Skeletal muscle tissue (tissue), 4 donors: Measurements from ENCODE around the gene PADI6. TPM values are rescaled to one million over a fixed set of nuclear protein-coding genes. Genes with fewer than 3 reads are reported as not detected.

Source experiments
- H3K27ac ChIP-seq: one replicate; pipeline ENCODE4 v1.7.0; 2013; ENCODE audit warnings: mild to moderate bottlenecking, low read depth, low read length, inconsistent platforms
- H3K27me3 ChIP-seq, 3 donors: one replicate each; pipeline ENCODE4 v1.7.0; 2013; ENCODE audit warnings: low read length in 3 of 3; ENCODE audit not compliant: control insufficient read depth in 3 of 3, insufficient read depth in 3 of 3
- H3K36me3 ChIP-seq, 3 donors: one replicate each; pipeline ENCODE4 v1.7.0; 2013; ENCODE audit warnings: low read length in 3 of 3; ENCODE audit not compliant: control insufficient read depth in 3 of 3, insufficient read depth in 3 of 3
- H3K4me1 ChIP-seq, 3 donors: one replicate each; pipeline ENCODE4 v1.7.0; 2013; ENCODE audit warnings: low read length in 3 of 3, mild to moderate bottlenecking in 3 of 3; ENCODE audit not compliant: control insufficient read depth in 3 of 3, insufficient read depth in 3 of 3
- H3K4me3 ChIP-seq, 3 donors: one replicate each; pipeline ENCODE4 v1.7.0; 2013; ENCODE audit warnings: low read length in 3 of 3
- H3K9ac ChIP-seq, 3 donors: one replicate each; pipeline ENCODE4 v1.7.0; 2013; ENCODE audit warnings: low read length in 3 of 3, mild to moderate bottlenecking in 3 of 3, moderate library complexity in 2 of 3, low read depth in 1 of 3
- H3K9me3 ChIP-seq, 3 donors: one replicate each; pipeline ENCODE4 v1.7.0; 2013; ENCODE audit warnings: low read length in 3 of 3; ENCODE audit not compliant: control insufficient read depth in 3 of 3
- total RNA-seq: library from RNA; depleted of rRNA; stranded (reverse); fragments of >200 nt; gene quantifications from one replicate; pipeline ENCODE4 v1.2.3, GENCODE V29; 2014
- donor health status: Osteomylitis.

Gene PADI6
- total RNA-seq, 1 donor from 2014 or later = not detected

DNA sequence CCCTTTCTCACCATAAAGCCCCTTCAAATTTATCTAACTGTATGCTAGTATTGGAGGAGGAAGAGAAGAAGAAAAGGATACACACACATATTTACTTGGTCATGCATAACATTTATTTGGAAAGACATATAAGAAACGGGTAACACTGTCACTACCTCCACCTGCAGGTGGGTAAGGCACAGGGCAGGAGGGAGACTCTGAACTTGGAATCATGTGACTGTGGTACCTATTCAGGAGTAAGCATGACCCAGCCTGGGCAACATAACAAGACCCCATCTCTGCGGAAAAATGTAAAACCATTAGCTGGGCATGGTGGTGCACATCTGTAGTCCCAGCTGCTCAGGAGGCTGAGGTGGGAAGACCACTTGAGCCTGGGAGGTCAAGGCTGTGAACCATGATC, 1.4 kb upstream of the PADI6 start:
- H3K27me3 ChIP-seq = peaks cover 6 to 39% (median 35%) of the 10 kb centered on the region in 3 donors
- H3K9ac ChIP-seq = no peak overlapping the region
- no peak overlapping the region for H3K4me3 ChIP-seq
- H3K27ac ChIP-seq = no peak overlapping the region
- no peaks in the 10 kb centered on the region for H3K36me3 ChIP-seq
- H3K9me3 ChIP-seq = no peaks in the 10 kb centered on the region
- no peaks in the 10 kb centered on the region for H3K4me1 ChIP-seq

DNA sequence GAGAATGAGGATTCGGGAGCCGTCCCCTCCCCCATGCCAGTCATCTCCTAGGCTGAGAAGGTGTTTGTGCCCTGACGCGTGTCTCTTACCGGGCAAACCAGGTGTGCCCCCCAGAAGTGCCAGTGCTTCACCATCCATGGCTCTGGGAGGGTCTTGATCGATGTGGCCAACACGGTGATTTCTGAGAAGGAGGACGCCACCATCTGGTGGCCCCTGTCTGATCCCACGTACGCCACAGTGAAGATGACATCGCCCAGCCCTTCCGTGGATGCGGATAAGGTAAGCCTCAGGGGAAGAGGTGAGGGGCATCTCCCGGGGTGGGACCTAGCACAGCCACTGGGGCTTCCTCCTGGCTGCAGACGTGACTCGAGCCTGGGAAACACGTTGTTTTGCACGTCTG, 959 bp downstream of the PADI6 start:
- no peaks in the 10 kb centered on the region for H3K9me3 ChIP-seq
- no peak overlapping the region for H3K9ac ChIP-seq
- no peak overlapping the region for H3K27ac ChIP-seq
- no peak overlapping the region for H3K4me3 ChIP-seq
- H3K27me3 ChIP-seq = peaks cover 8 to 41% (median 32%) of the 10 kb centered on the region in 3 donors
- H3K36me3 ChIP-seq = no peaks in the 10 kb centered on the region
- H3K4me1 ChIP-seq = no peaks in the 10 kb centered on the region

- Histone ChIP-seq H3K4me3 (no peak overlapping the region), H3K27me3 (peaks cover 12 to 43% (median 39%) of the 10 kb centered on the region in 3 donors), H3K36me3 (no peaks in the 10 kb centered on the region), H3K4me1 (no peaks in the 10 kb centered on the region), H3K9ac (no peak overlapping the region), H3K9me3 (no peaks in the 10 kb centered on the region), H3K27ac (no peak overlapping the region)
Measured at GRCh38 chr1:17375651-17376050, 3.7 kb downstream of the PADI6 start.

DNA sequence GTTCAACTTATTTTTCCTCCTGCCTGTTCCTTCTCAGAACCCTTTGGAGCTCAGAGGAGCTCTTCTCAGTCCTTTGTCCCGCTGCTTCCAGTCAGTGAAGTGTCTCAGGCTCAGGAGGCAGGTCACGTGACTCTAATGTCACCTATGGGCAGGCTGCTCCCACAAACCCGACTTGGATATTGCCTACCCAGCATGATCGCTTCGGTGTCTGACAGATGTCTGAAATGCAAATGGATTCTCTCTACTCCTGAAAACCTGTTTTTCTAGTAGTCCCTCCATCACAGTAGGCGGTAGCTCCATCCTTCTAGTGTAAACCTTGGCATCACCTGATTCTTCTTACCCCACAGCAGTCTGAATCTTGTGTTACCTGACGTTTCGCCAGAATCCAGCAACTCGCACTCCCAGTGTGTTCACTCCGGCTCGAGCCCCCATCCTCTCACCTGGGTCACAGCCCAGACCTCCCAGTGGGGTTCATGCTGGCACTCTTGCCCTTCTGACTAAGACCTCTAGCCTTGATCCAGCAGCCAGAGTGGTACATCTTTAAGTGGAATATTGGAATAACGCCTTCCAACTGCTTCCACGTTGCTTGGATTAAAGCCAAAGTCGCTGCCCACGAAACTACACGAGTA, 5.4 kb downstream of the PADI6 start:
- peaks cover 12 to 38% (median 33%) of the 10 kb centered on the region in 3 donors for H3K27me3 ChIP-seq
- H3K4me3 ChIP-seq = no peak overlapping the region
- no peaks in the 10 kb centered on the region for H3K4me1 ChIP-seq
- no peak overlapping the region for H3K27ac ChIP-seq
- no peaks in the 10 kb centered on the region for H3K36me3 ChIP-seq
- H3K9me3 ChIP-seq = no peaks in the 10 kb centered on the region
- no peak overlapping the region for H3K9ac ChIP-seq

DNA sequence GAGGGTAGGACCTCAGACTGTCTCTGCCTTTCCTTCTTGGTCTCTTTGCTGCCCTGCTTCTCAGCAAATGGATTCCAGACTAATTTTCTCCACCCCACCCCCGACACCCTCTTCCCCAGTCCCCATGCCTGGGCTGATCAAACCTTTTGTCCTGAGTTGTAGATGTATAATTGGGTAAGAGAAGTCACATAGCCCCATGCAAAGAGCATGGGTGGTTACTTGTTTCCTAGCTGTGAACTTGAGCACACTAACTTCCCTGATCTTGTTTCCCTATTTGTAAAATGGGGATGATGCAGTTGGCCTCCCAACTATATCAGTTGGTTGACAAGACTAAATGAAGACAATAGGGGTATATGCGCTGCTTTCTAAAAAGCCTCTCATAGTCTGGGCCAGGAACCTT, 9.2 kb downstream of the PADI6 start:
- no peaks in the 10 kb centered on the region for H3K4me1 ChIP-seq
- no peak overlapping the region for H3K9ac ChIP-seq
- peaks cover 12 to 36% (median 33%) of the 10 kb centered on the region in 3 donors for H3K27me3 ChIP-seq
- no peak overlapping the region for H3K4me3 ChIP-seq
- H3K36me3 ChIP-seq = no peaks in the 10 kb centered on the region
- H3K9me3 ChIP-seq = no peaks in the 10 kb centered on the region
- H3K27ac ChIP-seq = no peak overlapping the region

- H3K36me3 ChIP-seq = no peaks in the 10 kb centered on the region
- no peak overlapping the region for H3K9ac ChIP-seq
- H3K27me3 ChIP-seq = peaks cover 0 to 15% (median 12%) of the 10 kb centered on the region in 3 donors
- no peaks in the 10 kb centered on the region for H3K9me3 ChIP-seq
- H3K4me3 ChIP-seq = no peak overlapping the region
- H3K27ac ChIP-seq = no peak overlapping the region
- H3K4me1 ChIP-seq = no peaks in the 10 kb centered on the region
Measured at GRCh38 chr1:17392199-17392740, 20.3 kb downstream of the PADI6 start.

- H3K9ac ChIP-seq = no peak overlapping the region
- H3K27me3 ChIP-seq = peaks cover 0 to 15% (median 15%) of the 10 kb centered on the region in 3 donors
- H3K36me3 ChIP-seq = no peaks in the 10 kb centered on the region
- H3K4me1 ChIP-seq = no peaks in the 10 kb centered on the region
- no peaks in the 10 kb centered on the region for H3K9me3 ChIP-seq
- no peak overlapping the region for H3K4me3 ChIP-seq
- no peak overlapping the region for H3K27ac ChIP-seq
Measured at GRCh38 chr1:17393230-17393629, 21.2 kb downstream of the PADI6 start.

GRCh38 chr1:17397910-17398695, 26.1 kb downstream of the PADI6 start:
- H3K4me3 ChIP-seq = no peak overlapping the region
- no peaks in the 10 kb centered on the region for H3K9me3 ChIP-seq
- no peaks in the 10 kb centered on the region for H3K36me3 ChIP-seq
- no peak overlapping the region for H3K9ac ChIP-seq
- H3K27me3 ChIP-seq = peaks cover 0 to 6% (median 3%) of the 10 kb centered on the region in 3 donors
- no peak overlapping the region for H3K27ac ChIP-seq
- H3K4me1 ChIP-seq = no peaks in the 10 kb centered on the region

DNA sequence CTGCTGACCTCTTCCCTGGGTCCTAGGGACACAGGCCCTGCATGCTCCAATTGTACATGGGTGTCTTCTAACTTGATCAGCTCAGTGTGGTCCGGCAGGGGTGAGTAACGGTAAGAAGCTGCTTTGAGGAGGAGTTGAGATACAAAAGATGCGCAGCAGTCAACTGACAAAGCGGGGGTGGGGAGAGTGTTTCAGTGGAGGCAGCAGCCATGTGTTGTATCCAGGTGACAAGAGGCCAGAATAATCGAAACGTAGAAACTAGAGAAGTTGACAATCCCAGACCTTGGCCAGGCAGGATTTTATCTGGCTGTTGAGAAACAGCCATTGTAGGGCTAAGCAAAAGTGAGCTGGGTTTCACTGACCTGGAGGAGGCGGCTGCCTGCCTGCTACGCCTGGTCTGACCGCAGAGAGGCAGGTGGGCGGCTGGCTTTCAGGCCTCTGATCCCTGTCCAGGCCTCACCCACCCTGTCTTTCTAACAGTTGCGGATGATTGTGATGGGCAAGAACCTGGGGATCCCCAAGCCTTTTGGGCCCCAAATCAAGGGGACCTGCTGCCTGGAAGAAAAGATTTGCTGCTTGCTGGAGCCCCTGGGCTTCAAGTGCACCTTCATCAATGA, 28.8 kb downstream of the PADI6 start:
- Histone ChIP-seq H3K4me3 (no peak overlapping the region), H3K9me3 (no peaks in the 10 kb centered on the region), H3K36me3 (no peaks in the 10 kb centered on the region), H3K4me1 (peaks cover 1 to 2% (median 2%) of the 10 kb centered on the region in 3 donors), H3K27ac (no peak overlapping the region), H3K27me3 (peaks cover 0 to 3% (median 0%) of the 10 kb centered on the region in 3 donors), H3K9ac (no peak overlapping the region)

GRCh38 chr1:17401841-17402240, 29.8 kb downstream of the PADI6 start:
- Histone ChIP-seq H3K27ac (no peak overlapping the region), H3K4me1 (peaks cover 4 to 8% (median 7%) of the 10 kb centered on the region in 3 donors), H3K4me3 (no peak overlapping the region), H3K36me3 (no peaks in the 10 kb centered on the region), H3K9me3 (no peaks in the 10 kb centered on the region), H3K9ac (no peak overlapping the region), H3K27me3 (peaks cover 0 to 3% (median 0%) of the 10 kb centered on the region in 3 donors)
